Ishikawa (cell line): Measurements from ENCODE around the gene OR51B6.

Experiments
- CEBPB ChIP-seq: IDR thresholded peaks from 2 replicates; pipeline ENCODE4 v1.6.1; 2012
- CREB1 ChIP-seq: IDR thresholded peaks from 2 replicates; pipeline ENCODE4 v1.6.1; 2012; ENCODE audit warnings: low read depth
- EGR1 ChIP-seq: IDR thresholded peaks from 2 replicates; pipeline ENCODE4 v1.6.1; 2012
- EP300 ChIP-seq: IDR thresholded peaks from 2 replicates; pipeline ENCODE4 v1.6.1; 2012; ENCODE audit warnings: borderline replicate concordance
- FOXM1 ChIP-seq: IDR thresholded peaks from 2 replicates; pipeline ENCODE4 v1.6.1; 2012; ENCODE audit warnings: low read depth, borderline replicate concordance
- MAX ChIP-seq: IDR thresholded peaks from 2 replicates; pipeline ENCODE4 v1.6.1; 2012
- NFIC ChIP-seq: IDR thresholded peaks from 2 replicates; pipeline ENCODE4 v1.6.1; 2012
- RAD21 ChIP-seq: IDR thresholded peaks from 2 replicates; pipeline ENCODE4 v1.6.1; 2012; ENCODE audit warnings: low read depth
- TAF1 ChIP-seq: IDR thresholded peaks from 2 replicates; pipeline ENCODE4 v1.6.1; 2012; ENCODE audit warnings: low read depth, mild to moderate bottlenecking
- TCF12 ChIP-seq: IDR thresholded peaks from 2 replicates; pipeline ENCODE4 v1.6.1; 2012; ENCODE audit warnings: low read depth
- TEAD4 ChIP-seq: IDR thresholded peaks from 2 replicates; pipeline ENCODE4 v1.6.1; 2012
- YY1 ChIP-seq: IDR thresholded peaks from 2 replicates; pipeline ENCODE4 v1.6.1; 2012; ENCODE audit warnings: low read depth
- ZBTB7A ChIP-seq: IDR thresholded peaks from 2 replicates; pipeline ENCODE4 v1.6.1; 2012; ENCODE audit warnings: low read depth
- TF ChIP-seq, protein P1 (sequence below): IDR thresholded peaks from 2 replicates; pipeline ENCODE4 v1.6.1; 2012
- TF ChIP-seq, protein P2 (sequence below): IDR thresholded peaks from 2 replicates; pipeline ENCODE4 v1.6.1; 2012; ENCODE audit warnings: low read depth, mild to moderate bottlenecking

Gene OR51B6

DNA sequence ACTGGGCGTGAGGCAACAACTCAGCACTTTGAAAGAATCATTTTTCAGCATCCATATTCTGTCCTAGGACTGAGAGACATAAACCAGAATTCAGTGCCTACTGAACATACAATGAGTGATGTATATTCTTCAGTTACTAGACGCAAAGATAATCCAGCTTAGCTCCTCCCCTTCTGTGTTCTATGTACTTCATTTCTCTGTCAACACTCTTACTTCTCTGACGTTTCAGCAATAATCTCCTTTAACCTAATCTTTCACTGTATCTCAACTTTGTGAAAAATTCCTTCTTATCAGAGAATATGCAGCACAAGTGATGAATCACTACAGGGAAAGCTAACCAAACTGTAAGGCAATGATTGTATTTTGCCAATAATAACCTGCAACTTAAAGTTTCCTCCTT, 5.5 kb upstream of the OR51B6 start:
- TF ChIP-seq EP300 (no peak), MAX (no peak), YY1 (no peak), TCF12 (no peak), ZBTB7A (no peak)

DNA sequence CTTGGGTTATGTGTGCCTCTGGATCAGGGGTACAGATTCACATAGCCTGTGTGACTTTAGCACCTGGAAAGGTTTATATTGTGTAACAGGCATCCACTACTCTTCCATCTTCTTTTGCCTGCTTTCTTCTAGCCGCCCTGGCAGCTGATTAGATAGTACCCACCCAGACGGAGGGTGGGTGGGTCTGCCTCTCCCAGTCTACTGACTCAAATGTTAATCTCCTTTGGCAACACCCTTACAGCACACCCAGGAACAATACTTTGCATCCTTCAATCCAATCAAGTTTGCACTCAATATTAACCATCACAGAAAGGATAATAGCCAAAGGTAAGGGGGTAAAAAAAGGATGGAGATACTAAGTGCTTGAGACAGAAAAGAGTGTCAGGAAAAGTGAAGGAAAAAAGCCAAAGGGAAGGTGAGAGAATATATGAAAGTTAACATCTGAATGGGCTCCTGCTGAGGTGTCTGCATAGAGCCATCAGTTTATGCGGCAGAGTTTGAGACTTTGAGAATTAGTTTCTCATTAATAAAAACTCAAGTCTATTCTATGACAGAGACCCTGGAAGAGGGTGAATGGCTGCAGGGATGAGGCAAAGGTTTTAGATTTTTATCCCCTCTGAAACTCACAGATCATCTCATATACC, 2.6 kb upstream of the OR51B6 start:
- TF ChIP-seq NFIC, result no peak
- TF ChIP-seq EP300, result no peak
- TF ChIP-seq MAX, result no peak
- no peak for TF ChIP-seq YY1
- TF ChIP-seq RAD21, result no peak
- no peak for TF ChIP-seq TCF12
- no peak for TF ChIP-seq EGR1
- no peak for TF ChIP-seq CEBPB
- TF ChIP-seq TAF1, result no peak
- TF ChIP-seq FOXM1, result no peak
- no peak for TF ChIP-seq CREB1
- TF ChIP-seq ZBTB7A, result no peak
- no peak for TF ChIP-seq TEAD4
- TF ChIP-seq, protein P1, sequence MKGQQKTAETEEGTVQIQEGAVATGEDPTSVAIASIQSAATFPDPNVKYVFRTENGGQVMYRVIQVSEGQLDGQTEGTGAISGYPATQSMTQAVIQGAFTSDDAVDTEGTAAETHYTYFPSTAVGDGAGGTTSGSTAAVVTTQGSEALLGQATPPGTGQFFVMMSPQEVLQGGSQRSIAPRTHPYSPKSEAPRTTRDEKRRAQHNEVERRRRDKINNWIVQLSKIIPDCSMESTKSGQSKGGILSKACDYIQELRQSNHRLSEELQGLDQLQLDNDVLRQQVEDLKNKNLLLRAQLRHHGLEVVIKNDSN, result no peak
- TF ChIP-seq, protein P2, sequence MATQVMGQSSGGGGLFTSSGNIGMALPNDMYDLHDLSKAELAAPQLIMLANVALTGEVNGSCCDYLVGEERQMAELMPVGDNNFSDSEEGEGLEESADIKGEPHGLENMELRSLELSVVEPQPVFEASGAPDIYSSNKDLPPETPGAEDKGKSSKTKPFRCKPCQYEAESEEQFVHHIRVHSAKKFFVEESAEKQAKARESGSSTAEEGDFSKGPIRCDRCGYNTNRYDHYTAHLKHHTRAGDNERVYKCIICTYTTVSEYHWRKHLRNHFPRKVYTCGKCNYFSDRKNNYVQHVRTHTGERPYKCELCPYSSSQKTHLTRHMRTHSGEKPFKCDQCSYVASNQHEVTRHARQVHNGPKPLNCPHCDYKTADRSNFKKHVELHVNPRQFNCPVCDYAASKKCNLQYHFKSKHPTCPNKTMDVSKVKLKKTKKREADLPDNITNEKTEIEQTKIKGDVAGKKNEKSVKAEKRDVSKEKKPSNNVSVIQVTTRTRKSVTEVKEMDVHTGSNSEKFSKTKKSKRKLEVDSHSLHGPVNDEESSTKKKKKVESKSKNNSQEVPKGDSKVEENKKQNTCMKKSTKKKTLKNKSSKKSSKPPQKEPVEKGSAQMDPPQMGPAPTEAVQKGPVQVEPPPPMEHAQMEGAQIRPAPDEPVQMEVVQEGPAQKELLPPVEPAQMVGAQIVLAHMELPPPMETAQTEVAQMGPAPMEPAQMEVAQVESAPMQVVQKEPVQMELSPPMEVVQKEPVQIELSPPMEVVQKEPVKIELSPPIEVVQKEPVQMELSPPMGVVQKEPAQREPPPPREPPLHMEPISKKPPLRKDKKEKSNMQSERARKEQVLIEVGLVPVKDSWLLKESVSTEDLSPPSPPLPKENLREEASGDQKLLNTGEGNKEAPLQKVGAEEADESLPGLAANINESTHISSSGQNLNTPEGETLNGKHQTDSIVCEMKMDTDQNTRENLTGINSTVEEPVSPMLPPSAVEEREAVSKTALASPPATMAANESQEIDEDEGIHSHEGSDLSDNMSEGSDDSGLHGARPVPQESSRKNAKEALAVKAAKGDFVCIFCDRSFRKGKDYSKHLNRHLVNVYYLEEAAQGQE, result no peak

- TF ChIP-seq MAX (no peak), FOXM1 (no peak), CREB1 (no peak), TAF1 (no peak), ZBTB7A (no peak), YY1 (no peak), EGR1 (no peak), RAD21 (no peak), TCF12 (no peak)
These were observed 1.8 kb upstream of the OR51B6 start for GRCh38 chr11:5349550-5349949.

- TF ChIP-seq TAF1 (no peak), YY1 (no peak), TEAD4 (no peak), CREB1 (no peak), CEBPB (no peak), EP300 (no peak), ZBTB7A (no peak), RAD21 (no peak)
These were observed 10.8 kb downstream of the OR51B6 start for GRCh38 chr11:5362017-5362625.

DNA sequence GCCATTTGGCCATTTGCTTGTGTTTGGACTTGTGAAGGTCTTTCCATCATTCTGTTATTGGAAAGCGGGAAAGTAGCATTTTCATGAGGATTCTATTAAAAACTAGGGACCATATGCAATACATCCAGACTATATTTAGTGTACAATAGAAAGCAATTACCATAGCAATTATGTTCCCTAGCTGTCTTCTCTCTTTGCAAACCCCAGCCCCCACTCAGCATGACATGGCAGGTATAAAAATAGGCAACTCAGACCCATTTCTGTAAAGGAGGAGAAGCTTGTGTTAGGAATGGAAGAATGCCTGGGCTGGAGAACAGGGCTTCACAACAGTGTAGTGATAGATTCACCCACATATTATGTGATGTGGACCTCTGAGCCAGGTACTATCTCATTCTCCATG, 12.4 kb downstream of the OR51B6 start:
- TF ChIP-seq, protein P2, result no peak
- no peak for TF ChIP-seq NFIC
- no peak for TF ChIP-seq CREB1
- TF ChIP-seq MAX, result no peak
- TF ChIP-seq RAD21, result no peak
- no peak for TF ChIP-seq TEAD4
- no peak for TF ChIP-seq CEBPB
- TF ChIP-seq FOXM1, result no peak
- TF ChIP-seq EGR1, result no peak
- no peak for TF ChIP-seq TAF1
- no peak for TF ChIP-seq ZBTB7A
- no peak for TF ChIP-seq TCF12
- TF ChIP-seq, protein P1, result no peak
- TF ChIP-seq YY1, result no peak
- no peak for TF ChIP-seq EP300
